Suprapubic skin (tissue), 4 donors: ENCODE results near the gene LMF2.

ENCODE experiments used
- POLR2A ChIP-seq, 2 donors: fragments of 450-650 bp; IDR thresholded peaks; one replicate each; pipeline ENCODE4 v1.6.1; 2017; ENCODE audit warnings: antibody characterized with exemption in 2 of 2, mild to moderate bottlenecking in 2 of 2, moderate library complexity in 2 of 2
- POLR2AphosphoS5 ChIP-seq, 3 donors: sonication (generic); formaldehyde crosslinking; IDR thresholded peaks; one replicate each; pipeline ENCODE4 v1.6.1; 2017; ENCODE audit warnings: antibody characterized with exemption in 3 of 3
- TF ChIP-seq, protein P1 (sequence below), 2 donors: fragments of 200-600 bp in 1 of 2; fragments of 450-650 bp in 1 of 2; sonication (generic) in 1 of 2; IDR thresholded peaks; one replicate each; pipeline ENCODE4 v1.5.1; 2016 to 2019; ENCODE audit warnings: antibody characterized with exemption in 2 of 2, mild to moderate bottlenecking in 1 of 2, moderate library complexity in 1 of 2

GRCh38 chr22:50553310-50553709, 45.8 kb upstream of the LMF2 start:
- TF ChIP-seq POLR2A (IDR thresholded peaks at IDR 0.05): no peak
- no peak for TF ChIP-seq POLR2AphosphoS5 (IDR thresholded peaks at IDR 0.05)
- TF ChIP-seq, protein P1, sequence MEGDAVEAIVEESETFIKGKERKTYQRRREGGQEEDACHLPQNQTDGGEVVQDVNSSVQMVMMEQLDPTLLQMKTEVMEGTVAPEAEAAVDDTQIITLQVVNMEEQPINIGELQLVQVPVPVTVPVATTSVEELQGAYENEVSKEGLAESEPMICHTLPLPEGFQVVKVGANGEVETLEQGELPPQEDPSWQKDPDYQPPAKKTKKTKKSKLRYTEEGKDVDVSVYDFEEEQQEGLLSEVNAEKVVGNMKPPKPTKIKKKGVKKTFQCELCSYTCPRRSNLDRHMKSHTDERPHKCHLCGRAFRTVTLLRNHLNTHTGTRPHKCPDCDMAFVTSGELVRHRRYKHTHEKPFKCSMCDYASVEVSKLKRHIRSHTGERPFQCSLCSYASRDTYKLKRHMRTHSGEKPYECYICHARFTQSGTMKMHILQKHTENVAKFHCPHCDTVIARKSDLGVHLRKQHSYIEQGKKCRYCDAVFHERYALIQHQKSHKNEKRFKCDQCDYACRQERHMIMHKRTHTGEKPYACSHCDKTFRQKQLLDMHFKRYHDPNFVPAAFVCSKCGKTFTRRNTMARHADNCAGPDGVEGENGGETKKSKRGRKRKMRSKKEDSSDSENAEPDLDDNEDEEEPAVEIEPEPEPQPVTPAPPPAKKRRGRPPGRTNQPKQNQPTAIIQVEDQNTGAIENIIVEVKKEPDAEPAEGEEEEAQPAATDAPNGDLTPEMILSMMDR (IDR thresholded peaks at IDR 0.05): no peak
